Measurements from ENCODE around the gene CEACAM3.

CEACAM3 gene

GRCh38 chr19:41793414-41793727, 3.0 kb upstream of the CEACAM3 start:
- TF ChIP-seq CTCF (IDR thresholded peaks at IDR 0.05; ENCODE audit: insufficient read depth, low read depth, low read length, missing control alignments), result no peak
- H3K4me3 ChIP-seq (ENCODE audit: low read length), result no peak overlapping the region
- DNase-seq (ENCODE audit: low read depth), result no peak

- DNase-seq (ENCODE audit: low read depth), result peak; percentile 56
Measured at GRCh38 chr19:41795031-41795461, 1.3 kb upstream of the CEACAM3 start.

GRCh38 chr19:41796901-41797300, 514 bp downstream of the CEACAM3 start:
- no peak for TF ChIP-seq CTCF (IDR thresholded peaks at IDR 0.05; ENCODE audit: insufficient read depth, low read depth, low read length, missing control alignments)
- no peak for DNase-seq (ENCODE audit: low read depth)
- no peak overlapping the region for H3K4me3 ChIP-seq (ENCODE audit: low read length)

More at GRCh38 chr19:41795031-41795461, 1.3 kb upstream of the CEACAM3 start:
- no peak overlapping the region for H3K4me3 ChIP-seq (ENCODE audit: low read length)
- TF ChIP-seq CTCF (IDR thresholded peaks at IDR 0.05; ENCODE audit: insufficient read depth, low read depth, low read length, missing control alignments), result peak; percentile 85

- TF ChIP-seq CTCF (IDR thresholded peaks at IDR 0.05; ENCODE audit: insufficient read depth, low read depth, low read length, missing control alignments), result no peak
- peak; percentile 86 for DNase-seq (ENCODE audit: low read depth)
- no peak overlapping the region for H3K4me3 ChIP-seq (ENCODE audit: low read length)
Measured at GRCh38 chr19:41799444-41800000, 3.1 kb downstream of the CEACAM3 start.

- H3K4me3 ChIP-seq (ENCODE audit: low read length), result no peak overlapping the region
- no peak for TF ChIP-seq CTCF (IDR thresholded peaks at IDR 0.05; ENCODE audit: insufficient read depth, low read depth, low read length, missing control alignments)
- DNase-seq (ENCODE audit: low read depth), result no peak
Measured at GRCh38 chr19:41801031-41801430, 4.6 kb downstream of the CEACAM3 start.

- no peak for TF ChIP-seq CTCF (IDR thresholded peaks at IDR 0.05; ENCODE audit: insufficient read depth, low read depth, low read length, missing control alignments)
- no peak for DNase-seq (ENCODE audit: low read depth)
- no peak overlapping the region for H3K4me3 ChIP-seq (ENCODE audit: low read length)
Measured at GRCh38 chr19:41801792-41802211, 5.4 kb downstream of the CEACAM3 start.

- no peak for TF ChIP-seq CTCF (IDR thresholded peaks at IDR 0.05; ENCODE audit: insufficient read depth, low read depth, low read length, missing control alignments)
- no peak for DNase-seq (ENCODE audit: low read depth)
- no peak overlapping the region for H3K4me3 ChIP-seq (ENCODE audit: low read length)
Measured at GRCh38 chr19:41802770-41803169, 6.4 kb downstream of the CEACAM3 start.
